ENCODE results near the gene RBM33.

RBM33 gene

GRCh38 chr7:155731871-155732270, 87.4 kb downstream of the RBM33 start:
- H3K36me3 ChIP-seq (ENCODE audit: insufficient read depth, low read length), result peaks cover 23% of the 10 kb centered on the region
- H3K4me3 ChIP-seq (ENCODE audit: low read depth in 1 of 2, low read length in 2 of 2), result no peak overlapping the region
- H3K27ac ChIP-seq (ENCODE audit: low read depth, low read length), result no peak overlapping the region
- H3K4me1 ChIP-seq (ENCODE audit: insufficient read depth, low read length), result no peaks in the 10 kb centered on the region
- no peaks in the 10 kb centered on the region for H3K27me3 ChIP-seq (ENCODE audit: control insufficient read depth in 1 of 2, insufficient read depth in 2 of 2, low read length in 2 of 2)
- H3K9ac ChIP-seq (ENCODE audit: low read length), result no peak overlapping the region
- no peaks in the 10 kb centered on the region for H3K9me3 ChIP-seq (ENCODE audit: low read length)

GRCh38 chr7:155732286-155732685, 87.8 kb downstream of the RBM33 start:
- no peak overlapping the region for H3K27ac ChIP-seq (ENCODE audit: low read depth, low read length)

GRCh38 chr7:155733582-155734444, 89.4 kb downstream of the RBM33 start:
- H3K4me3 ChIP-seq (ENCODE audit: low read depth in 1 of 2, low read length in 2 of 2), result no peak overlapping the region
- no peaks in the 10 kb centered on the region for H3K9me3 ChIP-seq (ENCODE audit: low read length)
- H3K27me3 ChIP-seq (ENCODE audit: control insufficient read depth in 1 of 2, insufficient read depth in 2 of 2, low read length in 2 of 2), result no peaks in the 10 kb centered on the region
- no peak overlapping the region for H3K27ac ChIP-seq (ENCODE audit: low read depth, low read length)
- H3K36me3 ChIP-seq (ENCODE audit: insufficient read depth, low read length), result peaks cover 26% of the 10 kb centered on the region
- no peaks in the 10 kb centered on the region for H3K4me1 ChIP-seq (ENCODE audit: insufficient read depth, low read length)
- H3K9ac ChIP-seq (ENCODE audit: low read length), result no peak overlapping the region

More at GRCh38 chr7:155732286-155732685, 87.8 kb downstream of the RBM33 start:
- H3K27me3 ChIP-seq (ENCODE audit: control insufficient read depth in 1 of 2, insufficient read depth in 2 of 2, low read length in 2 of 2), result no peaks in the 10 kb centered on the region
- no peaks in the 10 kb centered on the region for H3K9me3 ChIP-seq (ENCODE audit: low read length)
- H3K9ac ChIP-seq (ENCODE audit: low read length), result no peak overlapping the region
- H3K4me1 ChIP-seq (ENCODE audit: insufficient read depth, low read length), result no peaks in the 10 kb centered on the region
- no peak overlapping the region for H3K4me3 ChIP-seq (ENCODE audit: low read depth in 1 of 2, low read length in 2 of 2)
- peaks cover 27% of the 10 kb centered on the region for H3K36me3 ChIP-seq (ENCODE audit: insufficient read depth, low read length)

GRCh38 chr7:155734445-155734809, 90.0 kb downstream of the RBM33 start:
- H3K4me1 ChIP-seq (ENCODE audit: insufficient read depth, low read length), result no peaks in the 10 kb centered on the region

GRCh38 chr7:155735442-155736115, 91.1 kb downstream of the RBM33 start:
- no peak overlapping the region for H3K4me3 ChIP-seq (ENCODE audit: low read depth in 1 of 2, low read length in 2 of 2)
- H3K27me3 ChIP-seq (ENCODE audit: control insufficient read depth in 1 of 2, insufficient read depth in 2 of 2, low read length in 2 of 2), result no peaks in the 10 kb centered on the region
- no peaks in the 10 kb centered on the region for H3K9me3 ChIP-seq (ENCODE audit: low read length)
- H3K36me3 ChIP-seq (ENCODE audit: insufficient read depth, low read length), result peaks cover 35% of the 10 kb centered on the region
- H3K27ac ChIP-seq (ENCODE audit: low read depth, low read length), result no peak overlapping the region
- no peak overlapping the region for H3K9ac ChIP-seq (ENCODE audit: low read length)
- H3K4me1 ChIP-seq (ENCODE audit: insufficient read depth, low read length), result no peaks in the 10 kb centered on the region

More at GRCh38 chr7:155734445-155734809, 90.0 kb downstream of the RBM33 start:
- no peaks in the 10 kb centered on the region for H3K9me3 ChIP-seq (ENCODE audit: low read length)
- H3K27me3 ChIP-seq (ENCODE audit: control insufficient read depth in 1 of 2, insufficient read depth in 2 of 2, low read length in 2 of 2), result no peaks in the 10 kb centered on the region
- H3K36me3 ChIP-seq (ENCODE audit: insufficient read depth, low read length), result peaks cover 27% of the 10 kb centered on the region
- H3K27ac ChIP-seq (ENCODE audit: low read depth, low read length), result no peak overlapping the region
- no peak overlapping the region for H3K4me3 ChIP-seq (ENCODE audit: low read depth in 1 of 2, low read length in 2 of 2)
- no peak overlapping the region for H3K9ac ChIP-seq (ENCODE audit: low read length)

- Histone ChIP-seq H3K4me3 (ENCODE audit: low read depth in 1 of 2, low read length in 2 of 2) (no peak overlapping the region), H3K36me3 (ENCODE audit: insufficient read depth, low read length) (peaks cover 40% of the 10 kb centered on the region), H3K27me3 (ENCODE audit: control insufficient read depth in 1 of 2, insufficient read depth in 2 of 2, low read length in 2 of 2) (no peaks in the 10 kb centered on the region), H3K9me3 (ENCODE audit: low read length) (no peaks in the 10 kb centered on the region), H3K4me1 (ENCODE audit: insufficient read depth, low read length) (no peaks in the 10 kb centered on the region), H3K9ac (ENCODE audit: low read length) (no peak overlapping the region), H3K27ac (ENCODE audit: low read depth, low read length) (no peak overlapping the region)
Measured at GRCh38 chr7:155737590-155737989, 93.1 kb downstream of the RBM33 start.

GRCh38 chr7:155738104-155738503, 93.6 kb downstream of the RBM33 start:
- H3K36me3 ChIP-seq (ENCODE audit: insufficient read depth, low read length), result peaks cover 43% of the 10 kb centered on the region
- no peak overlapping the region for H3K27ac ChIP-seq (ENCODE audit: low read depth, low read length)
- H3K9me3 ChIP-seq (ENCODE audit: low read length), result no peaks in the 10 kb centered on the region
- no peaks in the 10 kb centered on the region for H3K27me3 ChIP-seq (ENCODE audit: control insufficient read depth in 1 of 2, insufficient read depth in 2 of 2, low read length in 2 of 2)
- no peak overlapping the region for H3K9ac ChIP-seq (ENCODE audit: low read length)
- no peaks in the 10 kb centered on the region for H3K4me1 ChIP-seq (ENCODE audit: insufficient read depth, low read length)
- no peak overlapping the region for H3K4me3 ChIP-seq (ENCODE audit: low read depth in 1 of 2, low read length in 2 of 2)

GRCh38 chr7:155738652-155739537, 94.4 kb downstream of the RBM33 start:
- Histone ChIP-seq H3K27ac (ENCODE audit: low read depth, low read length) (no peak overlapping the region), H3K9me3 (ENCODE audit: low read length) (no peaks in the 10 kb centered on the region), H3K36me3 (ENCODE audit: insufficient read depth, low read length) (peaks cover 46% of the 10 kb centered on the region), H3K27me3 (ENCODE audit: control insufficient read depth in 1 of 2, insufficient read depth in 2 of 2, low read length in 2 of 2) (no peaks in the 10 kb centered on the region), H3K9ac (ENCODE audit: low read length) (no peak overlapping the region), H3K4me1 (ENCODE audit: insufficient read depth, low read length) (no peaks in the 10 kb centered on the region), H3K4me3 (ENCODE audit: low read depth in 1 of 2, low read length in 2 of 2) (no peak overlapping the region)

- H3K27me3 ChIP-seq (ENCODE audit: control insufficient read depth in 1 of 2, insufficient read depth in 2 of 2, low read length in 2 of 2), result no peaks in the 10 kb centered on the region
- H3K4me1 ChIP-seq (ENCODE audit: insufficient read depth, low read length), result no peaks in the 10 kb centered on the region
- no peaks in the 10 kb centered on the region for H3K9me3 ChIP-seq (ENCODE audit: low read length)
- no peak overlapping the region for H3K4me3 ChIP-seq (ENCODE audit: low read depth in 1 of 2, low read length in 2 of 2)
- no peak overlapping the region for H3K27ac ChIP-seq (ENCODE audit: low read depth, low read length)
- H3K9ac ChIP-seq (ENCODE audit: low read length), result no peak overlapping the region
- peaks cover 52% of the 10 kb centered on the region for H3K36me3 ChIP-seq (ENCODE audit: insufficient read depth, low read length)
Measured at GRCh38 chr7:155739538-155740143, 95.2 kb downstream of the RBM33 start.

GRCh38 chr7:155741082-155741481, 96.6 kb downstream of the RBM33 start:
- peaks cover 66% of the 10 kb centered on the region for H3K36me3 ChIP-seq (ENCODE audit: insufficient read depth, low read length)

GRCh38 chr7:155741805-155742204, 97.3 kb downstream of the RBM33 start:
- Histone ChIP-seq H3K27ac (ENCODE audit: low read depth, low read length) (no peak overlapping the region), H3K36me3 (ENCODE audit: insufficient read depth, low read length) (peaks cover 72% of the 10 kb centered on the region), H3K27me3 (ENCODE audit: control insufficient read depth in 1 of 2, insufficient read depth in 2 of 2, low read length in 2 of 2) (no peaks in the 10 kb centered on the region), H3K4me3 (ENCODE audit: low read depth in 1 of 2, low read length in 2 of 2) (no peak overlapping the region), H3K9ac (ENCODE audit: low read length) (no peak overlapping the region), H3K9me3 (ENCODE audit: low read length) (no peaks in the 10 kb centered on the region), H3K4me1 (ENCODE audit: insufficient read depth, low read length) (no peaks in the 10 kb centered on the region)

More at GRCh38 chr7:155741082-155741481, 96.6 kb downstream of the RBM33 start:
- no peak overlapping the region for H3K4me3 ChIP-seq (ENCODE audit: low read depth in 1 of 2, low read length in 2 of 2)
- no peaks in the 10 kb centered on the region for H3K9me3 ChIP-seq (ENCODE audit: low read length)
- no peak overlapping the region for H3K27ac ChIP-seq (ENCODE audit: low read depth, low read length)
- H3K4me1 ChIP-seq (ENCODE audit: insufficient read depth, low read length), result no peaks in the 10 kb centered on the region
- H3K27me3 ChIP-seq (ENCODE audit: control insufficient read depth in 1 of 2, insufficient read depth in 2 of 2, low read length in 2 of 2), result no peaks in the 10 kb centered on the region
- H3K9ac ChIP-seq (ENCODE audit: low read length), result no peak overlapping the region

Measured in muscle layer of colon (tissue), 2 donors.